Mononuclear cell (primary cell): ENCODE data around the gene GAK. TPM values are rescaled to one million over a fixed set of nuclear protein-coding genes. Genes with fewer than 3 reads are reported as not detected.

ENCODE experiments used
- H3K27me3 ChIP-seq: 2 replicates; pipeline ENCODE4 v1.6.0; 2011; ENCODE audit warnings: low read length, control low read depth; ENCODE audit not compliant: insufficient read depth
- H3K4me1 ChIP-seq: 2 replicates; pipeline ENCODE4 v1.5.1; 2011; ENCODE audit warnings: mild to moderate bottlenecking, low read length, control low read depth; ENCODE audit not compliant: insufficient read depth
- H3K4me3 ChIP-seq: 2 replicates; pipeline ENCODE4 v1.5.1; 2011; ENCODE audit warnings: mild to moderate bottlenecking, low read length, moderate library complexity
- H3K9me3 ChIP-seq: 2 replicates; pipeline ENCODE4 v1.5.1; 2011; ENCODE audit warnings: low read depth, mild to moderate bottlenecking, control low read depth, low read length
- total RNA-seq: library from RNA; depleted of rRNA; stranded (reverse); fragments of >200 nt; gene quantifications from one replicate; pipeline ENCODE4 v1.2.3, GENCODE V29; 2012

Gene GAK
- total RNA-seq, 1 donor = 62.2 TPM

DNA sequence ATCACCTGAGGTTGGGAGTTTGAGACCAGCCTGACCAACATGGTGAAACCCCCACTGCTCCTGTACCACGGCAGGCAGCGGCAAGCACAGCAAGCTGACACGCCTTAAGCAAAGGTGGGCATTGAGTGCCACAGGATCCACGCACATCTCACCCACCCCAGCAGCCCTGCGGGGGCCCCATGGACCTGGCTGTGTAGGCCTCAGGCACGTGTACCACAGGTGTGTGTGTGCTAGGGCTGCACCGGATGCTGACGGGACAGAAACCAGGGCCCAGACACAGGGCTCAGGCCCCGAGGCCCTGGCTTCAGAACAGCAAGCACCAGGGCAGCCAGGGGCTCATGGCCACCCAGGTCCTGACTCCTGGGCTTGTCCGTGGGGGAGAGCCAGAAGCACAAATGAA, 46.8 kb downstream of the GAK start:
- Histone ChIP-seq H3K9me3 (no peaks in the 10 kb centered on the region), H3K27me3 (no peaks in the 10 kb centered on the region), H3K4me1 (no peaks in the 10 kb centered on the region), H3K4me3 (no peak overlapping the region)

DNA sequence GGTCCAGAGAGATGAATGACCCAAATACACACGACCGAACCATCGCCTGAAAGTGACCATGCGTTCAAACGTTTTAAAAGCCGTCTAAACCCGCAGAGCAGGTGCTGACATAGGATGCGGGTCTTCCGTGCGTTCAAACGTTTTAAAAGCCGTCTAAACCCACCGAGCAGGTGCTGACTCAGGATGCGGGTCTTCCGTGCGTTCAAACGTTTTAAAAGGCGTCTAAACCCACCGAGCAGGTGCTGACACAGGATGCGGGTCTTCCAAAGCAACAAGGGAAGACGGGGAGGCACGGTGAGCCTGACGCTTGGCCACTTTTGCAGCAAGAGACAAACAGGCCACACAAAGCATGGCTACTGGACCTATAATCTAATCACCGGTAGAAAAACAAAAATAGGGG, 47.2 kb downstream of the GAK start:
- no peak overlapping the region for H3K4me3 ChIP-seq
- no peaks in the 10 kb centered on the region for H3K27me3 ChIP-seq
- H3K4me1 ChIP-seq = peaks cover 2% of the 10 kb centered on the region
- no peaks in the 10 kb centered on the region for H3K9me3 ChIP-seq

DNA sequence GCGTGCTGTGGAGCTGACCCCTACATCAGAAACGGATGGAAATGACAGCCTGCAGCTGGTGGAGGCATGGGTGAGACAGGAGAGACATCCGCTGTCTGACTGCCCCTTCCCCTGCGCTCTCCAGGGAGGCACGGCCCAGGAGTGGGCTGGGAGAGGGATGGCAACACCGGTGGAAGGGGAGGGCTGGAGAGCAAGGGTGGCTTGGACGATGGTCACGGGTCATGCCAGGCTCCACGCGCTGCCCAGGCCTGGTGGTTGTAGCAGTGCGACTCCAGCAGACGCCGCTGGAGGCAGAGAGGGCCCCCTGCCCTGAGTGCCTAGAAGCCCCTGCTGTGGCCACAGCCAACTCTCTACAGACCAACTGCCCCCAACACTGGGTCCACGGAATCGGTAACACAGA, 47.9 kb downstream of the GAK start:
- Histone ChIP-seq H3K4me1 (peaks cover 7% of the 10 kb centered on the region), H3K4me3 (no peak overlapping the region), H3K9me3 (no peaks in the 10 kb centered on the region), H3K27me3 (no peaks in the 10 kb centered on the region)

DNA sequence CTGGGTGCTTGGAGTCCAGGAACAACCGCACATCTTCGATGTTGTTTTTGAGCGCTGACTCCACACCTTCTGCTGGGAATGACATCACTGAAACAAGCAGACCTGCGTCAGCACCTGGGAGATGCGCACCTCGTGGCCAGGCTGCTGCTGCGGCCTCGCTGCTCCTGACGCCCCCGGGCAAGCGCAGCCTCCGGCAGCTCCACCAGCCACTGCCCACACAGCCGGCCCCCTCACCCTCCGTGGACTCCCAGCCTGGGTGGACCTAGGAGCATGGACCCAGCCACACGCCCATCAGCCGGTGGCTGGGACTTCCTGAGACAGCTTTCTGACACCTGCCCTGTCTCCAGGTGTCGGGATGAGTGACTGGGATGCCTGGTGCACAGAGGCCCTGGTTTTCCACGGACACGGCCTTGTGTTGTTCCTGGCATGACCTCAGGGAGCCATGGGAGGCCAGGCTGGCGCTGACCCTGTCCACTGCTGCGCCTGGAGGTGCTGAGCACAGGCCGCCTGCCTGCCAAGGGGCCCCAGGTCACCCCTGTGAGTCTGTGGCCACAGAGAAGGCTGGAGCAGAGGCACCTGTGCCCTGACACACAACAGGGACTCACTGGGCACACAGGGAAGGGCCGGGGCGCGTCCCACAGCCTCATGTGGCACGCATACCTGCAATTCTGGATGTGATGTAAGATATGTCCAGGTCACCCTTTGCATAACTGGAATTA, 48.6 kb downstream of the GAK start:
- Histone ChIP-seq H3K27me3 (no peaks in the 10 kb centered on the region), H3K4me1 (peaks cover 11% of the 10 kb centered on the region), H3K4me3 (no peak overlapping the region), H3K9me3 (no peaks in the 10 kb centered on the region)

DNA sequence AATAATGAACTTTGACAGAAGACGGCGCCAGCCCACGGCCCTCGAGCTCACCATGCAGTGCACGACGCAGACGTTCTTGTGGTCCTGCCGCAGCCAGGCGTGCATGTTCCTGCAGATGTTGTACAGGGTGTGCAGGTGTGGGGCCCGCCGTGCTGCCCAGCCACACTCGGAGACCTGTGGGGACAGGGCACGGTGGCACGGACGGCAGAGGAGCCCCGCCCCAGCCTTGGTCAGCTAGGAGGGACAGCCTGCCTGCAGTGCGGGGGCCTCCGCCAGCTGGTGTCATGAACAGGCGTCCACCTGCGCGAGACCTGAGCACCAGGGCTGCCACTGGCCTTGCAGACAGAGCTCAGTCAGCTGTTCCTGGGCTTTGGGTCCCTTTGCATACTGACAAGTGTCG, 49.5 kb downstream of the GAK start:
- Histone ChIP-seq H3K27me3 (no peaks in the 10 kb centered on the region), H3K4me3 (no peak overlapping the region), H3K9me3 (no peaks in the 10 kb centered on the region), H3K4me1 (peaks cover 13% of the 10 kb centered on the region)

DNA sequence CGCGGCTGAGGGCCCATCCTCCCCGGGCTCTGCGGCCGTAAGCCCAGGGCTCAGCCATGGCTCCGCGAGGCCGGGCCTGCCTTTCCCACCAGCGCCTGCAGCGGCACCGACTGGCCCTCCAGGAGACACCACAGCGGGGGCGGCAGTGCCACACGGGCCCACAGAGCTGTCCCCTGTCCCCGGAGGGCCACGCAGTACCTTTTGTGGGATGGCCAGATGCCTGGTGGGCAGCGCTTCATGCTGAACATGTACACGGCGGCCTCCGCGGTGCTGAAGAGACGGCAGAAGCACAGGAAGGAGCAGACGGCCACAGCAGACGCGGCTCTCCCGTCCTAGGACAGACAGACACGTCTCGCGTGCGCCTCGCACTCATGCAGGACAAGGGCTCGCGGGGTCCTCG, 50.4 kb downstream of the GAK start:
- H3K9me3 ChIP-seq = no peaks in the 10 kb centered on the region
- peaks cover 13% of the 10 kb centered on the region for H3K4me1 ChIP-seq
- no peaks in the 10 kb centered on the region for H3K27me3 ChIP-seq
- no peak overlapping the region for H3K4me3 ChIP-seq

DNA sequence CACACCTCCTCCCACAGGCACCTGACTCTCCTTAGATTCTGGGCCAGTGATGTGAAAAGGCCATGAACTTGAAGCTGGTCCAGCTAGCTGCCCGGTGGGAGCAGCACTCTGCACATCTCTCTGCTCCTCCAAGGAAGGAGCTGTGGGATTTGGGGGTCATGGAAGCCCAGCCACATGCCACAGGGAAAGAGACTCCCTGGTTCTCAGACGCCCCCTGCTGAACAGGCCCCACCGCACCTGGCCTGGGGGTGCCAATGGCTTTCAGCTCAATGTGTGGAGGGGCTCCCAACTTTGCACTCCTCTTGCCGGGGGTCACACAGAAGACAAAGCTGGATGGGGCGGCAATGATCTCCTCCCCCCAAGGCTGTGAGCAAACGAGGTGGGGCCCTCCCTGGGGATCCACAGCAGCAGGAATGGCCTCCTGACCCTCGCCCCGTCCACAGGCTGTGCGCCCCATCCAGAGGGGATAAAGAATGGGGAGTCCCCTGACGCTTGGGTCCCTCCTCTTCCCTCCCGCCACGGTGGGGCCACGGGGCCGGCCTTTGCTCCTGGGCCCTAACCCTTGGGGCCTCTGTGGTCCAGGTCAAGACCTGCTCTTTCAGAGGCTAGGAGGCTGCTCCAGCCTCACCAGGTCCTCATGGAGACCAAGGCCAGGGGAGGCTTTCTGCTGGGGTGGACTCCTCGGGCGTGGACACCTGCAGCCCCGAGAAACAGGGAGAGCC, 51.3 kb downstream of the GAK start:
- Histone ChIP-seq H3K4me1 (peaks cover 13% of the 10 kb centered on the region), H3K9me3 (no peaks in the 10 kb centered on the region), H3K27me3 (no peaks in the 10 kb centered on the region)

DNA sequence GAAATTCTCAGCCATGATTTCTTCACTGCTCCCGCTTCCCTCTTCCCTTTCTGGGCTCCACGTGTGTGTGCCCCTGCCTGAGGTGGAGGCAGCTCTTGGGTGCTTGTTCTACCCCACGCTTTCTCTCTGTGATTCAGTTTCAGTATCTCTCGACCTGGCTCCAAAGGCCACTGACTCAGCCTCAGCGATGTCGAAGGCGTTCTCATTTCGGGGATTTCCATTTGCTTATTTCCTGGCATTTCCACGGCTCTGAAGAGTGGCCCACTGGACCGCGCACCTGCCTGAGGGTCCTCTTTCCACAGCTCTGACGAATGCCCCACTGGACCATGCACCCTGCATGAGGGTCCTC, 52.4 kb downstream of the GAK start:
- Histone ChIP-seq H3K9me3 (no peaks in the 10 kb centered on the region), H3K4me3 (no peak overlapping the region), H3K4me1 (peaks cover 13% of the 10 kb centered on the region), H3K27me3 (no peaks in the 10 kb centered on the region)

More for the DNA sequence above, 51.3 kb downstream of the GAK start:
- no peak overlapping the region for H3K4me3 ChIP-seq

DNA sequence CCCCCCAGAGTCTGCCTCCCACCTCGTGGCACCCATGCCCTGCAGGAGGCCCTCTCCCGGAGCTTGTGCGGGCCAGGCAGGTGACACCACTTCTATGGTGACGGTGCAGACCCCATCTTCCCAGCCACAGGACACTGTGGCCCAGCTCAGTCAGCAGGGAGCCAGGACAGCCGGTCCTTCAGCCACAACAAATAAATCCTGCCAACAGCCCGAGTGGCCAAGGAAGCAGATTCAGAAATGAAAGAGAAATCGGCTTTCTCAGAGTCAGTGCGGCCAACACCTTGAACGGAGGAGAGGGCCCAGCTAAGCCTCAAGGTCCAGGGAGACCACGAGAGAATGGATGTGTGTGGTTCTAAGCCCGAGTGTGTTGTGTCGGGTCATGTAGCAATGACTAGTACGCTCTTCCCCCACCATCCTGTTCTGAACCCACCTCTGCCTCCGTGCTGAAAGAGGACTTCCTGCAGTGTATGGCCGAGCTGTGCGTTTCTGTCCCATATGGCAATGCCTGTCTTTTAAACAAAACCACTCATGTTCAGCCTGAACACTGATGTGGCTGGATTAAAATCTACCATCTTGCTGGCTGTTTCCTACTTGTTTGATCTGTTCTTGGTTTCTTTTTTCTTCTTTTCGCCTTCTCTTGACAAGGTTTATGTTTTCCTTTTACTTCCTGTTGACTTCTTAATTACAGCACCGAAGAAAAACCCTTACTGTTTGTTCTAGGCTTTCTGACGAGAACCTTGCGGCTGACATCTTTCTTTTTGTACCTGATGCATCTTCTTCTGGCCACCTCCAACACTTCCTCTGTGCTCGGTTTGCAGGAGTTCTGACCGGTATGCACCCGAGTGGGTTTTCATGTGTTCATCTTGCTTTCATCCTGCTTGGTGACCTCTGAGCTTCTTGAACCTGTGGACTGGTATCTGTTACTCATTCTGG, 53.1 kb downstream of the GAK start:
- H3K9me3 ChIP-seq = no peaks in the 10 kb centered on the region
- H3K4me3 ChIP-seq = no peak overlapping the region
- H3K27me3 ChIP-seq = no peaks in the 10 kb centered on the region
- H3K4me1 ChIP-seq = peaks cover 13% of the 10 kb centered on the region

DNA sequence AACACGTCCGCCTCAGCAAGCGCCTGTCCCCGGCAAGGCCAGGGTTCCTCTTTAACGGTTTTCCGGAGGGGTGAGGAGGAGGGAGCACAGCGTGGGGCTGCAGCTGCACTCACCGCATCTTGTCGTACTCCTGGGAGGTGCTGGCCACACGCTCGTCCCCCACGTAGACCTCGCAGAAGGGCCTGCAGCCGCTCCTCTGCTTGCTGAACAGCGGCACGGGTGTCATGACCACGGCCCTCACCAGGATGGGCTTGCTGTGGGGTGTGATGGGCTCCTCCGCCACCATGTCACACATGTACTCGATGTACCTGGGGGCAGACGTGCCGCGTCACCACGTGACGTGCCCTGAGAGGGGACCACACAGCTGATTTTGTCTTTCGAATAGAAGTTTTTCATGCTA, 54.6 kb downstream of the GAK start:
- Histone ChIP-seq H3K9me3 (no peaks in the 10 kb centered on the region), H3K4me1 (peaks cover 13% of the 10 kb centered on the region), H3K4me3 (no peak overlapping the region), H3K27me3 (no peaks in the 10 kb centered on the region)

DNA sequence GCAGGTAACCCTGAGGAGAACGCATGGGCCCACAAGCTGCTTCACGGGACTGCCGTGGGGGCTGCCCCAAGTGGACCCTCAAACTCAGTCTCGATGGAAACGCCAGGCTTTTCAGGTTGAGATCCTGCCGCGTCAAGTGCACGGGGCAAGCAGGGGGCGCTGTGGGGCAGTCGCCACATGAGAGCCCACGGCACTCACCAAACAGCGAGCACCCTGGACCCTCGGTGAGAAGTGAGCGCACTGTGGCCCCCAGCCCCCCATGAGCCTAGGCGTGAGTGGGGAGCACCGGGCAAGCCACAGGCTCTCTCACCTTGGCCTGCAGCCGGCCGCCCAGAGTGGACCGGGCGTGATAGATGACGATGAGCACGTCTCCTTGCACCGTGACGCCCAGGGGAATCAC, 55.3 kb downstream of the GAK start:
- Histone ChIP-seq H3K4me3 (no peak overlapping the region), H3K4me1 (peaks cover 13% of the 10 kb centered on the region), H3K27me3 (no peaks in the 10 kb centered on the region), H3K9me3 (no peaks in the 10 kb centered on the region)

DNA sequence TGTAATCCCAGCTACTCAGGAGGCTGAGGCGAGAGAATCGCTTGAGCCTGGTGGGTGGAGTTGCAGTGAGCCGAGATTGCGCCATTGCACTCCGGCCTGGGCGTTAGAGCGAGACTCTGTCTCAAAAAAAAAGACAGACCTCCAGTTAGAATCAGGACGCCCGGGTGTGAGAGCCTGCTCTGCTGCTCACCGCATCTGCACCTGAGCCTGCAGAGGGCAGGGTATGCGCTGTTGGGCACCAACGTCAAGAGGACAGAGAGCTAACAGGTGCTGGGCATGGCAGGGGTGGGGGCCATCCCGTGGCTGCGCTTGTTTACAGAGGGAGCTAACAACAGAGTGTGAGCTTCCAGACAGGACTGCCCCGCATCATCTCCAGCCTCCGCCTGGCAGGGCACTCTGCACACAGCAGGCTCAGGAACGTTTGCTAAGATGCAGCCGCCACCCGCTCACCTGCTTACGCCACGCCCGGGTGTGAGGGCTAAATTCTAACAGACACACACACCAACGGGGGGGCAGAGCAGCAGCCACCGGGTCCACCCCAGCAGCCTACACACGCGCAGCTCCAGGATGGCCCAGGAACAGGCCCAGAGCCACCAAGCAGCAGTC, 56.2 kb downstream of the GAK start:
- Histone ChIP-seq H3K9me3 (no peaks in the 10 kb centered on the region), H3K4me3 (no peak overlapping the region), H3K4me1 (peaks cover 13% of the 10 kb centered on the region), H3K27me3 (no peaks in the 10 kb centered on the region)

DNA sequence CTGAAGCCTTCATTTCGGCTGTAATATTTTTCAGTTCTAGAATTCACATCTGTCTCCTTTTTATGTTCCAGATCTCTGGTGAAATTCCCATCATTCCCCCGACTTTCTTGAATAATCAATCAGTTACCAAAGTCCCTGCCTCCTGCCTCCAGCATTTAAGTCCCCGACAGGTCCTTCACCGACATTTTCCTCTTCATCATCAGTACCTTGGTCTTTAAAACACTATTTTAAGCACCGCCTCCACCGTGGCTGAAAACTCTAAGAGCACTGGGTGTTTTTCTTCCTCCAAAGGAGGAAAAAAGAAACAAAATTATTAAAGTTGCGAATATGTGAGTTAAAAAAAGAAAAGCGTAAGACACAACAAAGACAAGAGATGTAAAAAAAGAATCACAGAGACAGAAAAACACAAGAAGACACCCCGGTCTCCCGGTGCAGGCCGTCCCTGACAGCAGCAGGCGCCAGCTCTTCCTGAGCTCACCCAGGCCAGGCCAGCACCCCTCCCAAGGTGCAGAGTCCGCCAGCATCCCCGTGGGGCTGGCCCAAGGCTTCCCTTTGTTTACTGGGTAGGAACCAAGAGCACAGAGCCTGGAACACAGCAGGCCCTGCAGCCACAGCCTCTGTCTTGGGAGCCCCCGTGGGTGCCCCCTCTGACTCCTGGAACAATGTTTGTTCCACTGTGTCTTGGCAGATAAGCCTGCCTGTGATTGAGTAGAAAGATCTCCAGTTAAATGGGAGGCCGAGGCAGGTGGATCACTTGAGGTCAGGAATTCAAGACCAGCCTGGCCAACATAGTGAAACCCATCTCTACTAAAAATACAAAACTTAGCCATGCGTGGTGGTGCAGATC, 56.9 kb downstream of the GAK start:
- no peaks in the 10 kb centered on the region for H3K27me3 ChIP-seq
- peaks cover 13% of the 10 kb centered on the region for H3K4me1 ChIP-seq
- no peaks in the 10 kb centered on the region for H3K9me3 ChIP-seq
- no peak overlapping the region for H3K4me3 ChIP-seq

DNA sequence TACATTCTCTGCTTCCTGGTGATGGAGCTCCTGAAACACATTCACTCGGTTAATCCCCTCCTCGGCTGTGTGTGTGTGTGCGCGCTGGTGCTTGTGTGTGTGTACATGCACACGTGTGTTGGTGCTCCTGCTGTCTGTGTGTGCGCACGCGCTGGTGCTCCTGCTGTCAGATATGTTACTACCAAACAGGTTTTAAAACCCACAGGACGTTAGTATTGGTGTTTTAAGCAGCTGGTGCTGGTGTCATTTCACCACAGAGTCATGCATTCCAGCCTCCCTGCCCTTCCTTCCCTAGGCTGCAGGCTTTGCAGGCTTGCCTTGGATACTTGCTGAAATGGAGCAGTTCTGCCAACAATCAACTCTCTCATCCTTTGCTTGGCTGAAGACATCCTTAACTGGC, 58.1 kb downstream of the GAK start:
- H3K4me3 ChIP-seq = no peak overlapping the region
- no peaks in the 10 kb centered on the region for H3K9me3 ChIP-seq
- H3K27me3 ChIP-seq = no peaks in the 10 kb centered on the region
- H3K4me1 ChIP-seq = peaks cover 7% of the 10 kb centered on the region
